Astrocyte (in vitro differentiated cells and primary cell): ENCODE measurements around the gene PI4K2B. TPM values are rescaled to one million over a fixed set of nuclear protein-coding genes. Genes with fewer than 3 reads are reported as not detected.
"Not testable (repeated sequence)": the region's sequence is repeated elsewhere in the genome, so short reads cannot be mapped to it uniquely, and the experiment has no call there.

Source experiments
- DNase-seq: peaks from one replicate; pipeline ENCODE4 v3.0.0-alpha.2; 2010; ENCODE audit warnings: low read depth
- FAIRE-seq: peaks from 2 replicates; lab custom pipeline; 2011; peaks lifted over from hg19 to GRCh38; lab: Jason Lieb, UNC
- H2AFZ ChIP-seq: 2 replicates; pipeline ENCODE4 v1.6.0; 2012; ENCODE audit warnings: low read depth, low read length, inconsistent platforms
- H3K27ac ChIP-seq: 2 replicates; pipeline ENCODE4 v1.5.1; 2011; ENCODE audit warnings: low read depth, low read length, inconsistent platforms
- H3K27me3 ChIP-seq: 2 replicates; pipeline ENCODE4 v1.6.0; 2011; ENCODE audit warnings: low read length, inconsistent platforms; ENCODE audit not compliant: insufficient read depth
- H3K36me3 ChIP-seq: 2 replicates; pipeline ENCODE4 v1.5.1; 2011; ENCODE audit warnings: low read length, inconsistent platforms; ENCODE audit not compliant: insufficient read depth
- H3K4me1 ChIP-seq: 2 replicates; pipeline ENCODE4 v1.5.1; 2011; ENCODE audit warnings: low read length, inconsistent platforms; ENCODE audit not compliant: insufficient read depth
- H3K4me2 ChIP-seq: 2 replicates; pipeline ENCODE4 v1.6.0; 2012; ENCODE audit warnings: low read length, inconsistent platforms
- H3K4me3 ChIP-seq: 2 replicates; pipeline ENCODE4 v1.5.1; 2011; ENCODE audit warnings: low read depth, mild to moderate bottlenecking, low read length, inconsistent platforms; ENCODE audit not compliant: insufficient read depth
- H3K79me2 ChIP-seq: 2 replicates; pipeline ENCODE4 v1.6.0; 2012; ENCODE audit warnings: mild to moderate bottlenecking, low read length, inconsistent platforms; ENCODE audit not compliant: insufficient read depth
- H3K9ac ChIP-seq: 2 replicates; pipeline ENCODE4 v1.6.0; 2012; ENCODE audit warnings: mild to moderate bottlenecking, low read length, inconsistent platforms
- H3K9me3 ChIP-seq: 2 replicates; pipeline ENCODE4 v1.5.1; 2012; ENCODE audit warnings: low read depth, mild to moderate bottlenecking, low read length, inconsistent platforms; ENCODE audit not compliant: insufficient read depth
- H4K20me1 ChIP-seq: 2 replicates; pipeline ENCODE4 v1.6.0; 2012; ENCODE audit warnings: low read length, inconsistent platforms; ENCODE audit not compliant: insufficient read depth
- H3K27ac Mint-ChIP-seq: one replicate; pipeline ENCODE4 v1.8.0; 2021; ENCODE audit warnings: mild to moderate bottlenecking, mixed read lengths; ENCODE audit not compliant: unreplicated experiment
- H3K27me3 Mint-ChIP-seq: one replicate; pipeline ENCODE4 v1.8.0; 2021; ENCODE audit warnings: low read depth, mixed read lengths; ENCODE audit not compliant: unreplicated experiment
- H3K36me3 Mint-ChIP-seq: one replicate; pipeline ENCODE4 v1.8.0; 2021; ENCODE audit warnings: low read depth, mixed read lengths; ENCODE audit not compliant: unreplicated experiment
- H3K4me1 Mint-ChIP-seq: one replicate; pipeline ENCODE4 v1.8.0; 2021; ENCODE audit warnings: low read depth, mixed read lengths; ENCODE audit not compliant: unreplicated experiment
- H3K4me3 Mint-ChIP-seq: one replicate; pipeline ENCODE4 v1.8.0; 2021; ENCODE audit warnings: mild to moderate bottlenecking, moderate library complexity, mixed read lengths; ENCODE audit not compliant: unreplicated experiment
- H3K9me3 Mint-ChIP-seq: one replicate; pipeline ENCODE4 v1.8.0; 2021; ENCODE audit warnings: mild to moderate bottlenecking, mixed read lengths; ENCODE audit not compliant: unreplicated experiment
- CTCF ChIP-seq: IDR thresholded peaks from 2 replicates; pipeline ENCODE4 v1.5.1; 2011; ENCODE audit warnings: low read depth, mild to moderate bottlenecking, inconsistent platforms, low read length, moderate library complexity; ENCODE audit not compliant: insufficient read depth
- EZH2 ChIP-seq: IDR thresholded peaks from 2 replicates; pipeline ENCODE4 v1.6.1; 2012; ENCODE audit warnings: mild to moderate bottlenecking, low read length, inconsistent platforms; ENCODE audit not compliant: insufficient read depth
- total RNA-seq: library from RNA; stranded (reverse); gene quantifications from 2 replicates; pipeline ENCODE4 v1.2.1, GENCODE V29; 2021

Gene PI4K2B
- total RNA-seq, 1 donor from 2014 or later: 15.7 TPM

- Histone ChIP-seq H3K27ac (no peak overlapping the region), H3K9ac (no peak overlapping the region), H3K4me2 (no peak overlapping the region), H3K36me3 (no peaks in the 10 kb centered on the region), H3K9me3 (peaks cover 3% of the 10 kb centered on the region), H3K79me2 (peaks cover 48% of the 10 kb centered on the region), H3K4me3 (no peak overlapping the region), H3K27me3 (no peaks in the 10 kb centered on the region), H3K4me1 (peaks cover 2% of the 10 kb centered on the region), H4K20me1 (peaks cover 16% of the 10 kb centered on the region), H2AFZ (no peak overlapping the region)
- FAIRE-seq (no peak), DNase-seq (no peak)
- peaks cover 12% of the 10 kb centered on the region for H3K9me3 Mint-ChIP-seq
- peaks cover 5% of the 10 kb centered on the region for H3K36me3 Mint-ChIP-seq
- TF ChIP-seq EZH2 (no peak), CTCF (no peak)
- H3K4me3 Mint-ChIP-seq: no peak overlapping the region
- H3K4me1 Mint-ChIP-seq: peaks cover 4% of the 10 kb centered on the region
- no peaks in the 10 kb centered on the region for H3K27me3 Mint-ChIP-seq
- no peak overlapping the region for H3K27ac Mint-ChIP-seq
Measured at GRCh38 chr4:25236971-25237370, 3.1 kb downstream of the PI4K2B start.

- Histone ChIP-seq H3K27ac (no peak overlapping the region), H2AFZ (no peak overlapping the region), H3K79me2 (peaks cover 48% of the 10 kb centered on the region), H3K4me3 (no peak overlapping the region), H3K9me3 (peaks cover under 1% of the 10 kb centered on the region), H3K27me3 (no peaks in the 10 kb centered on the region), H3K9ac (no peak overlapping the region), H3K4me1 (peaks cover 2% of the 10 kb centered on the region), H4K20me1 (peaks cover 16% of the 10 kb centered on the region), H3K4me2 (no peak overlapping the region), H3K36me3 (no peaks in the 10 kb centered on the region)
- no peak overlapping the region for H3K27ac Mint-ChIP-seq
- no peak overlapping the region for H3K4me3 Mint-ChIP-seq
- H3K4me1 Mint-ChIP-seq: peaks cover 4% of the 10 kb centered on the region
- TF ChIP-seq EZH2 (no peak), CTCF (no peak)
- H3K27me3 Mint-ChIP-seq: no peaks in the 10 kb centered on the region
- DNase-seq (no peak), FAIRE-seq (no peak)
- H3K36me3 Mint-ChIP-seq: peaks cover 5% of the 10 kb centered on the region
- H3K9me3 Mint-ChIP-seq: peaks cover 7% of the 10 kb centered on the region
Measured at GRCh38 chr4:25238052-25238451, 4.2 kb downstream of the PI4K2B start.

GRCh38 chr4:25239528-25239927, 5.7 kb downstream of the PI4K2B start:
- peaks cover 16% of the 10 kb centered on the region for H4K20me1 ChIP-seq
- not testable (repeated sequence) for H3K4me3 Mint-ChIP-seq, H3K4me2 ChIP-seq, FAIRE-seq, H3K4me1 ChIP-seq, H3K36me3 Mint-ChIP-seq, H3K4me1 Mint-ChIP-seq, H3K27ac ChIP-seq, H3K4me3 ChIP-seq, H3K9me3 ChIP-seq, H3K9ac ChIP-seq, DNase-seq, H3K9me3 Mint-ChIP-seq, H3K27me3 Mint-ChIP-seq, H3K27ac Mint-ChIP-seq, H2AFZ ChIP-seq, H3K27me3 ChIP-seq, H3K36me3 ChIP-seq
- H3K79me2 ChIP-seq: peaks cover 44% of the 10 kb centered on the region

GRCh38 chr4:25240754-25241210, 6.9 kb downstream of the PI4K2B start:
- peaks cover 13% of the 10 kb centered on the region for H3K36me3 Mint-ChIP-seq
- not testable (repeated sequence) for H3K27me3 ChIP-seq, H3K27ac ChIP-seq, H3K4me2 ChIP-seq, H3K36me3 ChIP-seq, H3K9me3 Mint-ChIP-seq, H2AFZ ChIP-seq, FAIRE-seq, H3K9me3 ChIP-seq, H3K4me1 Mint-ChIP-seq, H3K27ac Mint-ChIP-seq, H3K4me3 ChIP-seq, H3K9ac ChIP-seq, DNase-seq, H3K4me1 ChIP-seq, H3K4me3 Mint-ChIP-seq, H3K27me3 Mint-ChIP-seq
- Histone ChIP-seq H4K20me1 (peaks cover 11% of the 10 kb centered on the region), H3K79me2 (peaks cover 43% of the 10 kb centered on the region)

GRCh38 chr4:25242195-25242594, 8.4 kb downstream of the PI4K2B start:
- H3K4me3 ChIP-seq, FAIRE-seq, H3K9me3 Mint-ChIP-seq: not testable (repeated sequence)

More at GRCh38 chr4:25242195-25242594, 8.4 kb downstream of the PI4K2B start:
- H3K4me2 ChIP-seq, H3K9ac ChIP-seq, H3K27me3 ChIP-seq, H2AFZ ChIP-seq, DNase-seq, H3K9me3 ChIP-seq, H3K27ac Mint-ChIP-seq, H3K4me1 Mint-ChIP-seq, H3K27ac ChIP-seq, H3K4me3 Mint-ChIP-seq, H3K36me3 ChIP-seq, H3K4me1 ChIP-seq, H3K27me3 Mint-ChIP-seq: not testable (repeated sequence)
- Histone ChIP-seq H4K20me1 (peaks cover 13% of the 10 kb centered on the region), H3K79me2 (peaks cover 31% of the 10 kb centered on the region)
- H3K36me3 Mint-ChIP-seq: peaks cover 17% of the 10 kb centered on the region
